Middle frontal gyrus (tissue), 1 donor: ENCODE data around the gene RNU2-63P.
A peak's percentile ranks its signal among the peaks of the same experiment; 100 is the strongest.
"Not testable (repeated sequence)": the region's sequence is repeated elsewhere in the genome, so short reads cannot be mapped to it uniquely, and the experiment has no call there.

Experiments used
- DNase-seq: peaks from one replicate; pipeline ENCODE4 v3.0.0-alpha.2; 2015; ENCODE audit warnings: low spot score; ENCODE audit errors: extremely low spot score

Gene RNU2-63P

DNA sequence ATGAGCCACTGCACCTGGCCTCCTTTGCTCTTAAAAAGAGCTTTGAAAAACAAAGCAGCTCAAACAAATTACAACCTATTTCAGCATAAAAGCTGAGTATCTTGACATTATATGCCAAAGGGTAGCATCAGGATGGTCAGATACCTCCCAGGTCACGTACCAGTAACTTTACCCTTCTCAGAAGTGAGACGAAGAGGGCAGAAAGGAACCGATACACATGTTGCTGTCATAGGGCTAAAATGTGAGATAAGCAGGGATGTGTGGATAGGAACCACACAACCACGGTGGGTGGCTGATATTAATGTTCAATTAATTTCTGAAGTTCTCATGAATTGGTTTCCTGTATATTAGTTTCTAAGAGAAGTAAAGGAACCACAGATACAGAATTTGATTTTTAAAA is 12.6 kb upstream of the RNU2-63P start:
- no peak for DNase-seq

DNA sequence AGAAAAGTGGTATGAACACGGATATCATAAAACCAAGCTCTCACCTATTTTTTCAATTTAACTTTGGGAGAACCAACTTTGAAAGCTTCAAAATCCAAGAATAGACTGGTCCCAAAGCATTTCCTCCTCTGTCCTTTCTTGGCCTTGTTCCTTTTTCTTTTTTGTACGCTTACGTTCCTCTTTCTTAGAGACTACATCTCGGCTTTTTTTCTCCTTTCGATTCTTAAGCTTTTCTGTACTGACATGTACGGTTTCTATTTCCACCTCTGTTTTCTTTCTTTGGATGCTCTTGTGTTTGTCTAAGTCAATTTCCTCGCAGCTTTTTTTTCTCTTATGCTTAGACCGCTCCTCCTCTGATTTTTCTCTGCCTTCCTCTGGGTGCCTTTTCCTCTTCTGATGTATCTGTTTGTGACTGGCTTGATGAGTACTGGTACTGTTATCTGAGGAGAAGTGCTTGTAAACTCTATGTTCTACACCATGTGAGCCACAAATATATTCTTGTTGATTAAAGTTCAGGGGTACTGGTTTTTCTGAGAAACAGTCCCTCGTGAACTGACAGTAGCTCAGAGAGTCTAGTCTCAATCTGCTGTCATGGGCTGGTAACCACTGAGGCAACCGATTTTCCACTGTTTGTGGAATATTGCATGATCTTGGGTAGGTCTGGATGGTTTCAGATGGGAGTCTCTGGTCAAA is 11.5 kb upstream of the RNU2-63P start:
- DNase-seq, result no peak

DNA sequence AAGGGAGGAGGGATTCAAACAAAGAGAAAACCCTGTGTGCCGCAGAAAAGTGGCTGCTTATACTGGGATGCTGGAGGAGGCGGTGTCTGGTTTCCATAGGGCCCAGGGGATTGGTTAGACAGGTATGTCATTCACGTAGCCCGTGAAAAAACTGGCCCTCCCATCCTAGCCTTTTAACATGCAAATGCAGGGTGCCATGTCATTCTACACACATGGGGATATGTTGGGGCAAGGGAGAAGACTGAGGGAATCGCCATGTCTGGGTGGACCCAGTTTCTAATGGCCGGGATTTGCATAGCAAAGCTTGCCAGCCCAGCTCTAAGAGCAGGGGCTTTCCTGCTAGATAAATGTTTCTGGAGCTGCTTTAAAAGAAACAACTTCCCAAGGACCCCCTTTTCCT is 8.2 kb upstream of the RNU2-63P start:
- DNase-seq, result no peak

DNA sequence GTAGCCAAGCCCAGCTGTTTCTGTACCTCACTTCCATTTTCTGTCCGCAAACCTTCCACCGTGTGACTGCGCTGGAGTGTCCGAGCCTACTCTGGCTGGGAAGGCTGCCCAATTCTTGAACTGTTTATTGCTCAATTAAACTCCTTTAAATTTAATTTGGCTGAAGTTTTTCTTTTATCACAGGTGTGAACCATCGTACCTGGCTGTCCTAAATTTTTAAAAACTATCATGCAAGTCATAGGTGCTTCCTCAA is 6.2 kb upstream of the RNU2-63P start:
- DNase-seq, result no peak

DNA sequence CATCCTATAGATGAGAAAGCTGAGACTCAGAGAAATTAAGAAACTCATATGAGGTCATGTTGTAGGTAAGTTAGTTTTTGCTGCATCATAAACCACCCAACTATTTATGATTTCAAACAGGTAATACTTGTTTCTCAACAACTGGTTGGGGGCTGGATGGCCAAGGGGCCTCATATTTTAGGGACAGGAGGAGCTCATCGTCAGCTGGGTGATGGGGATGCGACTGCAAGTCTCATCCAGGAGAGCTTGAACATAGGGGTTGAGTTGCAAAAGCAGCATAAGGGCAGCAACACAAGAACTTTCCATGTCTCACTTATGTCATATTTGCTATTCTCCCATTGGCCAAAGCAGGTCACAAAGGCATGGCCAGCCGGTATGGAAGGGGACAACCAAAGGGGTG is 3.6 kb upstream of the RNU2-63P start:
- no peak for DNase-seq

DNA sequence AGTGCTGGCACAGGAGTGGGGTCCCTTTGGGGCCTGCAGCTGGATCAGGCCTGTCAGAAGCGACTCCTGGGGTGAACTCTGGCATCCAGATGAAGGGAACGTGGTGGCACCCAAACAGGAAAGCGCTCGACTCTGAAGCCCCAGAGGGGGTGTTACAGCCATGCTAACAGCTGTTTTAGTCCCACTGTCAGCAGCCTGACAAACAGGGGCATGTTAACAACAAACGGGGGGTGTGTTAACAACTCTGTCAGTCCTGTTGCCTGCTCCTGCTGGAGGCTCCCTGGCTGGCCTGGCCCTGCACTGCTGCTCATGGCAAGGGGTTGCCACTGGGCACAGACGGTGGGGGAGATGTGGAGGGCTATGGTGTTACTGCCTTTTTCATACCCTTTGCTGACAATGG is 2.6 kb upstream of the RNU2-63P start:
- DNase-seq, result no peak

DNA sequence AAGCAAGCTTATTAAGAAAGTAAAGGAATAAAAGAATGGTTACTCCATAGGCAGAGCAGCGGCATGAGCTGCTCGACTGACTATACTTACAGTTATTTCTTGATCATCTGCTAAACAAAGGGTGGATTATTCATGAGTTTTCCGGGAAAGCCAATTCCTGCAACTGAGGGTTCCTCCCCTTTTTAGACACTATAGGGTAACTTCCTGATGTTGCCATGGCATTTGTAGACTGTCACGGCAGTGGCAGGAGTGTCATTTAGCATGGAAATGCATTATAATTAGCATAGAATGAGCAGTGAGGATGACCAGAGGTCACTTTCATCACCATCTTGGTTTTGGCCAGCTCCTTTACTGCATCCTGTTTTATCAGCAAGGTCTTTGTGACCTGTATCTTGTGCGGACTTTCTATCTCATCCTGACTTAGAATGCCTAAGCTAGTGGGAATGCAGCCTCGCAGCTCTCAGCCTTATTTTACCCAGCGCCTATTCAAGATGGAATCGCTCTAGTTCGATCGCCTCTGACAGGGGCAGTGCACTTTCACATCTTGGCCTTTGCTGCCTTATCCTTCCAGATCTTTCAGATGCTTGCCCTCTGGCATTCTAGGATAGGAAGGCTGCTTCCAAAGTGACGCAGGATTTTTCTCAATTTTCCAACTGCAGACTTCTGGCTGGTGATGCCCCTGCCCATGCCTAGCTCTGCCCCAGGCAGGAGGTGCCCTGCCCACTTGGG is 1.9 kb upstream of the RNU2-63P start:
- not testable (repeated sequence) for DNase-seq

DNA sequence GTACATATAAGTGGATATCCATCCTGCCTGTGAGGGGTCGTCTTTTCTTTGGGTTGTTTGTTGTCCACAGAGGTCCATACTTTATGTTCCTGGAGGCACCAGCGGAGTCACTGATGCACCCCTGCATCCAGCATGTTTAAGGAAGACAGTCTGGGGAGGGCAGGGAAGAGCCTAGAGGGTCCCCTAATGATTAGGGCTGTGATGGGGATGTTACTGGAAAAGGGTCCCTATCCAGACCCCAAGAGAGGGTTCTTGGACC is 1.4 kb upstream of the RNU2-63P start:
- DNase-seq, result not testable (repeated sequence)

DNA sequence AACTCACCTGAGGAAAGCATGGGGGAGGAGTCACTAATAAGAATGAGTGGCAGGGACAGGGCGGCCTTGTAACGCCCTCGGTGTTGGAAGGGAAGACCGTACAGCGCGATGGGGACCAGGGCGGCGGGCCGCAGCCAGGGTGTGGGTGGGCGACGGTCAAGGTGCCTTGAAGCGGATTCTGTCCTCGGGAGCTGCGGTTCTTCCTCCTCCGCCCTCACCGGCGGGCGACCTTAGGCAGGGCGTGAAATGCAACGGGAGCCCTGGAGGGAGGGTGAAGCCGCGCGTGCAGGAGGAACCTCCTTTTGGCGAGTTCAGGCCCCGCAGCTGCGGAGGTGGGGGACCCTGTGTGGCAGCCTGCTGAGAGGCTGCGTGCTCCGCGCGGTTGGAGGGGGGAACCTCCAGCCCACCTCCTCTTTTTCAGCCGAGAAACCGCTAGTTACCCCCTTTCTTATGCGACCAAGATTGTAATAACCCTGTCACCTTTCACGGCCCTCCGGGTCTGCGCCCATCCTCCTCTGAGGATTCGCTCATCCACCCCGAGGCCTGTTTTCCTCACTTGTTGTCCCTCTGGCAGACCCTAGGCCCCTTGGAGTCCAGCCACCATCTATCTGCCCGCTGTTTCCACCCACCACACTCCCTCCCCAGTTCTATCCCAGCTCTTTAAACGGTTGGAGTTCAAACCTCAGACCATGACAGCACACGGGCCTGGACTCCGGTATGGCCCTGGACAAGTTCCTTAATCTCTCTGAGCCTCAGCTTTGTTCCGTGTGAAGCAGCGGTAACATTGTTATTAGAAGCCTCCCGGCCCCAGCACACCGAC is 823 bp upstream of the RNU2-63P start:
- no peak for DNase-seq

DNA sequence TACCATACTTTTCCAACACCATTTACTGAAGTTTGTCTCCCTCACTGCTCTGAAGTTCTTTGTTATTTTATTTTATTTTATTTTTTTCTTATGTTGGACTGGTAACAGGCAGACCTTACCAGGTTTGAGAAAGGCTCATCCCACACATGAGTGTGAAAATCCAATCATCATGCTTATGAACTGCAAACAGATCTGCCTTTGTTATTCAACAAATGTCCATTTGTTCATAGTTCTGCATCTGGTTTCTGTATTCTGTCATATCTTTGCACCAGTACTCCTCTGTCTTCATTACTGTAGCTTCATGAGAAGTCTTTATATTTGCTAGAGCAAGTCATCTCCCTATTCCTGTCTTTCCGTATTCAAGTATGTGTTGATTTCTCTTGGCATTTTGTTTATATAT is 5.3 kb downstream of the RNU2-63P start:
- DNase-seq, result peak; percentile 34

DNA sequence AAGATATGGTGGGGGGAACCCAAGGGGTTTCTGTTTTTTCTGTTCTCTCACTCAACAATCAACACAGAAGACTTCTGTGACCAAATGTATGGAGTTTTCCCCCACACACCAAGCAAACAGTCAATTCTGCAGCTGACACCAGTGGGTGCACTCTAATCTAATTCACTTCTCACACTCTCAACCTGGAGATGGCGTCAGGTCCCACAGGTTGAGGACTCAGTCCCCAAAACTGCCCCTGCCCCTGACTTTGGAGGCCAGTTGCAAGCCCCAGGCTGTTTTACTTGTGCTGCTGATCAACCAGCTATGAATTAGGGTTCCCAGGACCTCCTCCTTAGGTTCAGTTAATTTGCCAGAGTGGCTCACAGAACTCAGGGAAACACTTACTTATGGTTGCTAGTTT is 6.2 kb downstream of the RNU2-63P start:
- DNase-seq, result no peak

DNA sequence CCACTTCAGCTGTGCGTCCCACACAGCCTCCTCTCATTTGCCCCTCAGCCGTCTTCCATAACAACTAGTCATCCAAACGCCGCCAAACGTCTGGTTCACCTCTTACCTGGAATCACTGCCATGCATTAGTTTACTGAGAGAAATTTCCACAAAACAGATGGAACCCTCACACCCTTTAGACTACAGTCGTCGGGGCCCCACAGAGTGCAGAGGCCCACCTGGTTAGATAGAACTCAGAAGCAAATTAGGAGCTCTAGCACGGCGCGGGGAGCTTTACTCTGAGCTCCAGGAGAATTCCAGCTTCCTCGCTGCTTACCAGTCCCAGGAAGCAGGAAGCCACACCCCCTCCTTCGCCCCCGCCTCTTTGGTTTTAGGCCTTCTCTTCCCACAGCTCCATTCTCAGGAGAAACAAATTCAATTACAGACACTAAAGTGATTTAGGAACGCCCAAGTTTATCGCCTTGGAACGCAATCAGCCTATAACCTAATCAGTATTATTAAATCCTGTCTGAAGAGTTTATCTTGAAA is 9.4 kb downstream of the RNU2-63P start:
- DNase-seq, result no peak

DNA sequence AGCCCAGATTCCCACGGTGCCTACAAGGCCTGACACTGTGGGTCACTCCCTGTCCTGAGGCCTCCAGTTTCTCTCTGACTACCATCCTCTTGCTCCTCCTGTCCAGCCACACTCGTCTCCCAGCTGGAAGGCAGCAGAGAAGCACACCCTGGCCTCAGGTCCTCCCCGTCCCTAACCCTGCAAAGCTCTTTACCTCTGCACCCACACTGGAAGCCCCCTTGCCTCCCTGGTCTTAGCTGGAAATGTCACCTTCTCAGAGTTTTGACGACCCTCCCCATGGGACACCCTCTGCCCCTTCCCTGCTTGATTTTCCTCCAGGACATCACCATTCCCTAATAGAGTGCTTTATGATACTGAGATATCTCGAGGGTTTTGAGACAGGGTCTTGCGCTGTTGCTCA is 10.6 kb downstream of the RNU2-63P start:
- DNase-seq, result no peak

DNA sequence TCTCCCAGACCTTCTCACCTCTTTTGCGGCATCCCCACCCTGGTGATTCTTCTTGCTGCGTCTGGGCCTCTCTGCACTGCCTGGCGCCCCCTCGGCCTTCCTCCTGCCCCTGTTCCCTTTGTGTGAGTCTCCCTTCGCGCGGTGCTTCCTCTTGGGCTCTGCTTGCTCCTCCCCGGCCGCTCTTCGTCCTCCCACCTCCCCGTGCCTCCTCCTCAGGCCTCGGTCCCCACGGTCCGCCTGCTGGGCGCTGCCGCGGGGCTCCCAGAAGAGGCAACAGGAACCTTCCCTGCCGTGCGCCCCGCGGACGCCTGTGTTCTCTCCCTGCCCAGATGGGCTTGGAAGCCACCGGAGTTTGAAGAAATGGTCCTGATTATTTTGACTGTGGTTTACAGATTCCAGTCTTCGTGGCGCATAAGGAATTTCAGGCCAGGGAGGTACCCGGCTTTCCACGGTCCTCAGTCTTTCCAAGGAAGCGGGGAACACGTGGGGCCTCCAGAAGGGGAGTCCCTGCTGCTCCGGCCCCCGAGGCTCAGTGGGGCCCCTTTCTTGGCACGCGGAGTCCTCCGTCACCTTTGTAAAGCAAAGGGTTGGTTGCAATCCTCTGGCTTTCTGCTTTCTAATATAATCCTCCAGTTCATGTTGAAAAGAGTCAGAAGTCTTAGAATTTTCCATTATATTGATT is 13.1 kb downstream of the RNU2-63P start:
- DNase-seq, result no peak

DNA sequence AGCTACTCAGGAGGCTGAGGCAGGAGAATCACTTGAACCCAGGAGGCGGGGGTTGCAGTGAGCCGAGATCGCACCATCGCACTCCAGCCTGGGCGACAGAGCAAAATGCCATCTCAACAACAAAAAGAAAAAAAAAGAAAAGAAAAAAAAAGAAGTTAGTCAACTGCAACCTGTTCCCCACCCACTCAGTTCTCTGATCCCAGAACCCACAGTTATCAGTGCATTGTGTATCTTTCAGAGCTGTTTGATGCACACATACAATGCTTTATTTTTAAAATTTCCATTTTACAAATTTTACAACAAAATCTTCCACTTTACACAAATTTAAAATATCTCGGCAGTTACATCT is 14.0 kb downstream of the RNU2-63P start:
- no peak for DNase-seq

DNA sequence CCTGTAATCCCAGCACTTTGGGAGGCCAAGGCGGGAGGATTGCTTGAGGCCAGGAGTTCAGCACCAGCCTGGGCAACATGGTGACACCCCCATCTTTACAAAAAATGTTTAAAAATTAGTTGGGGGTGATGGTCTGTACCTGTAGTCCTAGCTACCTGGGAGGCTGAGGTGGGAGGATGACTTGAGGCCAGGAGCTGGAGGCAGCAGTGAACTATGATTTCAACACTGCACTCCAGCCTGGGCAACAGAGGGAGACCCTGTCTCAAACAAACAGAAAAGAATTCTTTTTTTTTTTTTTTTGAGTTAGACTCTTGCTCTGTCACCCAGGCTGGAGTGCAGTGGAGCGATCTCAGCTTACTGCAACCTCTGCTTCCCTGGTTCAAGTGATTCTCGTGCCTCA is 15.9 kb downstream of the RNU2-63P start:
- not testable (repeated sequence) for DNase-seq

DNA sequence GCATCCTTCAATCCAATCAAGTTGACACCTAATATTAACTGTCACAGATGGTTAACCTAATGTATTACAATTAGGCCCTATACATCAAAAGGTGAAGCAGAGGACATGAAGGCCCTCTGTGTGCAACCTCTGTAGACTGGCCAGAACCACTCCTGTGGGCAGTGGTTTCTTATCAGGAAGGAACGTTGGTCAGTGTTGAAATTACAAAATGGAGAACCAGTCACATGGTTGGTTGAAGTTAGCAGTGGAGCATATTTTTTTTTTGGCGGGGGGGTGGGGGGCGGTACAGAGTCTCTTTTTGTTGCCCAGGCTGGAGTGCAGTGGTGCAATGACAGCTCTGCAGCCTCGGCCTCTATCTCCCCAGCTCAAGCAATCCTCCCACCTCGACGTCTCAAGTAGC is 19.8 kb downstream of the RNU2-63P start:
- no peak for DNase-seq

DNA sequence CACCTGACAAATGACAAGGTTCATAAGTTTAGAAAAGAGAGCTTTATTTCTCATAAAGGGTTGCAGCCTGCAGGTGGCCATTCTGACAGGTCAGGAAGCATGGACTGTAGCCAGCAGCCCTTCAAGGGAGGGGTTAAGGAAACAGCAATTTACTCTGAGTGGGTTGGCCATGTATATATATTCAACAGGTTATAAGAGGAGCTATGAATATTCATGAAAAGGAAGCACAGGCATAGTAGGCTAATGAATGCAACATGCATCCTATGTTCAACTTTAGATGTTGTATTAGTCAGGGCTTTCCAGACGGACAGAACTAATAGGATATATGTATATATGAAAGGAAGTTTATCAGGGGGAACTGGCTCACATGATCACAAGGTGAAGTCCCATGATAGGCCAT is 20.6 kb downstream of the RNU2-63P start:
- no peak for DNase-seq

DNA sequence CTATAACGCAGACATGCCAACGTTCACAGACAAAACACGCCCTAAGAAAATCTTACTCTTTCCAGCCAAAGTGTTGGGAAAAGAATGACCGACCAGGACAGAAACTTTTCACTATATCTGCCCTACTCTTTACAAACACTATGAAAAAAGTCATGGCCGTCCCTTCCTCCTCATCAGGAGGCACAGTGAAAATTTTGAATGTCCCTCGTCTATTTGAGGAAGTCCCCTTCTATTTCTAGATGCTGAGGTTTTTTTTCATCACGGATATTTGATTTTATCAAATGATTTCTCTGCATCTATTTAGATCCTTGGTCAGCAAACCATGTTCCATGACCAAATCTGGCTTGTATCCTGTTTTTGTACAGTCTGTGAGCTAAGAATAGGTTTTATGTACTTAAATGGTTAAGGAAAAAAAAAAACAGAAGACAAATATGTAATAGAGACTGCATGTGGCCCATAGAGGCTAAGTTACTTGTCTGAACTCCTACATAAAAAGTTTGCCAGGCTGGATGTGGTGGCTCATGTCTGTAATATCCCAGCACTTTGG is 22.0 kb downstream of the RNU2-63P start:
- not testable (repeated sequence) for DNase-seq

DNA sequence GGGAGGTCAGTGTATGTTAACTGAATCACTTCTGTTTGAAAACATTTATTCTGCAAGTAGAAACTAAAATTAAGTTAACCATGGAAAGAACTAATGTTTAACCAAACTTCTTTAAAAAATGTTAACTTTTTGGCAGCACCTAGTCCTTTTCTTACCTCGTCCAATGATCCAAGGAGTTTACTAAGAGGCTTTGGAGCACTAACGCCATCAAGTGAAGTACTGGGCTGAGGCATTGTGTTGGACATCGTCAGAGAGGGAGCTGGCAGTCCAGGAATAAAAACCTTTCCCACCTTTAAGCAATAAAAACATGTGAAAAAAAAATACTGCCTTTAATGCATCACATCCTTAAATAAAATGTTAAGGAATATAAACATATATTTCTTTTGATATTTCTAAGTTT is 23.8 kb downstream of the RNU2-63P start:
- not testable (repeated sequence) for DNase-seq

DNA sequence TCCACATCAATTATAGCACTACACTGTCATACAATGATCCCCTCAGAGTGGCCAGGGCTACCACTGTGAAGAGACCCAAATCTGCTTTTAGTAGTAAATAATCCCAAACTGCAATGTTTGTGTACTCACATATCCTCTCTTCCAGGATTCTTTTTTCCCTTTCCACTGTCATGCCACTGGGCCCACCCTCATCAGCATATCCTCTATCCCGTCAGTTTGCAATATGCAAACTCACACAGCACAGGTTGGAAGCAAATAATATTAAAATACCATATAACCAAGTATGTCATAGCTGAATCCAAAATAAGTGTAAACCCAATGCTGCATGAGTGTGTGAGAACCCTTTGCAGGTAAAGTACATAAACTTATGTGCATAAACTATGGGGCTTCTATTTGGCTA is 28.9 kb downstream of the RNU2-63P start:
- not testable (repeated sequence) for DNase-seq

DNA sequence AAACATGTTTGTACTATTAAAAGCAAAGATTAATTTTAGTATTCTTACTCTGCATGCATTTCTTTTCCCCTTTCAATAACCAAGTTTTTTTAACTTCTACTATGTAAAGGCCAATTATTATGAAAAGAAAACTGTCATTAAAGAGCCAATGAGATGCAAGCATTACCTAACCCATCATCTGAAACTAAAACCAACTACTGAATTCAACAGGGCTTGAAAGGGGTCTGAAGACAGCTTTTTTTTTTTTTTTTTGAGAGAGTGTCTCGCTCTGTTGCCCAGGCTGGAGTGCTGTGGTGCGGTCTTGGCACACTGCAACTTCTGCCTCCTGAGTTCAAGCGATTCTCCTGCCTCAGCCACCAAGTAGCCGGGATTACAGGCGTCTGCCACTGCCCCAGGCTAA is 30.4 kb downstream of the RNU2-63P start:
- DNase-seq, result not testable (repeated sequence)
